HG02884 (cell line): ENCODE results near the gene CD247.

Source experiments
- ATAC-seq: cut with Tn5 transposase; IDR thresholded peaks from one replicate; pipeline ENCODE4 v1.9.1; 2021; ENCODE audit warnings: mild to moderate bottlenecking, moderate library complexity; ENCODE audit not compliant: unreplicated experiment

Gene CD247

DNA sequence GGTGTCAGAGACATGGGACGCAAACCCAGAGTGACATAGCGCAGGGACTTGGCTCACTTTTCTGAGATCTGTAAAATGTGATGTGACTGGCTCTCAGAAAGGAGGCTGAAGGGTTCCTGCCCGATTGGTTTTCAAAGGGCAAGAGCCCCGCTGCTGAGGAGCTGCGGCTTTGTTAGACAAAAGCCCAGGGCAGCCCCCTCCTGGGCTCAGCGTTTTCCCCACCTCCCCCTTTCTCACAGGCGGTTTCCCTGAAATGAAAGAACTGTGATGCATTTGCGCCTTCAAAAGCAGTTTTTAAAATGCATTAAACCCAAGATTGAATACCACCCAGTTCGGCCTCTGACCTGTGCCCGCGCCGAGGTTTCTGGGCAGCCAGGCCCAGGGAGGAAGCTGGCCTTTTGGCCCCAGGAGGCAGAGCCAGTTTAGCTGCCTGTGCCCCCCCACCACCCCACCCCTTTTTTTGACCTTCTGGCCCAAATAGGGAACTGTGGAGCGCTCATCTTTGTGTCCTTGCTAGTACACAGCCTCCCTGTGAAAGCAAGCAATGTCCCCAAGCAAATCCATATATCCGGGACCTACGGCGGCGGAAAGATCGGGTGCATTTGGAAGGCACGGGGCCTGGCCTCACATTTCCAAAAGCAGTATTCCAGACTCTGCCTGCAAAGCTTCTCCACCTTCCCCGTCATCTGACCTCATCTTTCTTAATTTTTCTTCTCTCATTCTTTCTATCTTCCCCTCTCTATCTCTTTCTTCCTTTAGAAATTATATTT, 28.6 kb downstream of the CD247 start:
- ATAC-seq, result no peak

DNA sequence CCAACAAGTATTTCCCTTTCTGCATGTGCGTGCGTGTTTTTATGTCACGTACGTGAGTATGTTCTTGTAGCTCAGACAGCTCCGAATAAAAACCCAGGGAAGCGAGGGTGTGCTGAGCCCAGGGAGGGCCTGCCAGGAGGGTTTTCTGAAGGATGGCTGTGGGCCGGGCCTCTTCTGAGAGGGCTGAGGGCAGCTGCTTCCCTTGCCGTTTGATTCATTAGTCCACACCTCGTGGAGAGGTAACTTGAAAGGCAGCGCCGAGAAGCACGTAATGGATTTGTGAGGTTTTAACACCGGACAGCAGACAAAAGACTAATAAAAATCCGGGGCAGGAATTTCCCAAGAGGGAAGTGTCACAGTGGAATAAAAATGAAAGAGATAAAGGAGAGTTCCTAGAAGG, 29.5 kb downstream of the CD247 start:
- ATAC-seq, result no peak

DNA sequence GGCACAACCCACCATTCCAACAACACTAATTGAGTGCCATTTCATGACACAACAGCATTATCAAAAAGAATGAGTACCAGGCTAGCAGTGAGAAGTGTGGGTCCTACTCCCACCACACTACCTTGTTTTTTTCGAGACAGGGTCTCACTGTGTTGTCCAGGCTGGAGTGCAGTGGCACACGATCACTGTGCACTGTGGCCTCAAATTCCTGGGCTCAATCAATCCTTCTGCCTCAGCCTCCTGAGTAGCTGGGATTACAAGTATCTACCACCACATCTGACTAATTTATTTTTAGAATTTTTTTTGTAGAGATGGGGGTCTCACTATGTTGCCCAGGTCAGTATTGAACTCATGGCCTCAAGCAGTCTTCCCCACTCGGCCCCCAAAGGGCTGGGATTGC, 30.7 kb downstream of the CD247 start:
- no peak for ATAC-seq

DNA sequence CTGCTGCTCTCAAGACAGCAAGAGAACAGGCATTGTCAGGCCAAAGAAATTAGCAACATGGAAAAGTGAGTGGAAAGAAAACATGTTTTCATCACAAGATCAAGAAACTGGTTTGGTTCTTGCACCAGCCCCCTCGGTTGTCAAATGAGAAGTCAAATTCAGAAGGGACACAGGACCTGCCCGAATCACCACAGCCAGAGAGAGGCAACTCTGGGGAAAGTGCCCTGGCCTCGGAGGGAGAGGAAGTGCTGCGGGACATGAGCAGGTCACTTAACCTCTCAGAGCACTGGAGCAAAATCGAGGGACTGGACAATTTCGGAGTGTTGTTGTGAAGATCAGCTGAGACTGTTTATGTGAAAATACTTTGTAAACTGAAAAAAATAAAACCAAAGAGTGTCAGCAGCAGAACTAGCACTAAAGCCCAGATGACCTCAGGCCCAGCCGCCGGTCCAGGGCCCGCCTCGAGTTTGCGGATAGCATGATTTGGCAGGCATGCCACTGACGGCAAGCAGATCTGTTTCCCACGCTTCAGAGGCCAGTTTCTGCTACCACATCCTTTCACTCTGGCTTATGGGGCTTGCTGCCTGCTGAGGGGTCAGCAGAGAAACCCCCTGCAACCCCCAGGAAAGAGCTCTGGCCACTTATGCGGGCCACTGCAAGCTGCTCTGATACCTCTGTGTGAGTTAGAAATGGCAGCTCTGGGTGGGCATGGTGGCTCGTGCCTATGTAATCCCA, 32.1 kb downstream of the CD247 start:
- no peak for ATAC-seq

DNA sequence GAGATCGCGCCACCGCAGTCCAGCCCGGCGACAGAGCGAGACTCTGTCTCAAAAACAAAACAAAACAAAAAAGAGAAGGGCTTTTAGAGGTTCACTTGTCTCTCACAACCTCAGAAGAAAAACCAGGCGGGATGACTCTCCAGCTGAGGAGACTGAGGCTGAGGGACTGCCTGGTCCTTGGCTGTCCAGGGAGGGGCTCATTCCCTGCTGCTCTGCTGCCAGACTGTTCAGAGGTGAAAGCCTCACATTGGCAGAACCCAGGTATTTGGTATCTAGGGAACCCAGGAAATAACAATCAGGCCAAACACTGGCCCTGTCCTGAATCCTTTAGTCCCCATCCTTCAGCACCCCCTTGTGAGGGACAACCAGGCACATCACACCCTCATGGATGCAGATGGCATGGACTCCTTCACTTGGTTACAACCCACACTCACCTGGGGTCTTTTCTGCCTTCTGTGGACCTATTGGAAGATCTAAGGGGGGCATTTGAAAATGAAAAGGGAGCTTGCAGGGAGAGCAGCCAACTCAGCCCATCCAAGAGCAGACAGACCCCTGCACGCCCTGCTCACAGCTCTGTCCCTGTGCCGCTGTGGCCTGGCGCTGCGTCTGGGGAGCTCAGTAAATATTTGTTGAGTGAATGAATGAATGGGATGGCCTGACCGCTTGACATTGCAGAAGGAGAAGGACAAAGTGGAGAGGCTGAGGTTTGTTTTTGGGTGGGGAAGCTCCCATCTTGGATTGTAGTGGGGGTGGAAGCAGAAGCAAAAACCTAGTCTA, 33.4 kb downstream of the CD247 start:
- ATAC-seq, result no peak

DNA sequence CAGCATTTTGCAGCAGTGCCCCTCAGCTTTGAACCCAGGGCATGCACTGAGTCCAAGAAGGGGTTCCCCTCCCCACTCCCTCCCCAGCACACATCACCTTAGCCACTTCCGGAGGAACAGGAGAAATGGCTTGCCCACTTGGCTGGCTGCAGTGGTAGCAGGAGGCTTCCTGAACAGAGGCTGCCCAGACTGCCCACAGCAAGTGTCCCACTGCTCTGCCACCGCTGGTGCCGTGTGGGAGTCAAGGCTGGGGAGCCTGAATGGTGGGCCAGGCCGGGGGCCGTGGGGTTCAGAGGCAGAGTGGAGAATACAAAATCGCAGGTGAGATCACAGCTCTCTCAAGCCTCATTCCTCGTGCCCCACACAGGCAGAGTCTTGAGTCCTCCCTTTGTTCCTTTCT, 34.5 kb downstream of the CD247 start:
- ATAC-seq, result no peak

DNA sequence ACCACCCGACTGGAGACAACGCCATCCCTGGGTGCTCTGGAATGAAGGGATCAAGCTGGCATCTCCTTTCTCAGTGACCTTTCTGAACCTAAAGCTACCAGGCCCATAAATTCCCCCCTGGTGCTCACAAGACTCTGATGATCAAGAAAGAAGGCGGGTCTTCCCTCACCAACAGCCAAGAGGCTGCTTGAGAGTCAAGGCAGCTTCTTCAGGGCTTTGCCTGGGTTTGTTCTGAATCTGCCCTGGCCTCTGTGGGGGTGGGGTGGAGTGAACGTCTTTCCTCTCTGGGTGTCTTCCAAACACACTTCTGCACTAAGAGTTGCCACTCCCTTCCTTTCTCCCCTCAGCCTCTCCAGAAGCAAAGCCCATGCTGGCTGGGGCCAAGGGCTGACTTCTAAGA, 36.1 kb downstream of the CD247 start:
- ATAC-seq, result no peak

DNA sequence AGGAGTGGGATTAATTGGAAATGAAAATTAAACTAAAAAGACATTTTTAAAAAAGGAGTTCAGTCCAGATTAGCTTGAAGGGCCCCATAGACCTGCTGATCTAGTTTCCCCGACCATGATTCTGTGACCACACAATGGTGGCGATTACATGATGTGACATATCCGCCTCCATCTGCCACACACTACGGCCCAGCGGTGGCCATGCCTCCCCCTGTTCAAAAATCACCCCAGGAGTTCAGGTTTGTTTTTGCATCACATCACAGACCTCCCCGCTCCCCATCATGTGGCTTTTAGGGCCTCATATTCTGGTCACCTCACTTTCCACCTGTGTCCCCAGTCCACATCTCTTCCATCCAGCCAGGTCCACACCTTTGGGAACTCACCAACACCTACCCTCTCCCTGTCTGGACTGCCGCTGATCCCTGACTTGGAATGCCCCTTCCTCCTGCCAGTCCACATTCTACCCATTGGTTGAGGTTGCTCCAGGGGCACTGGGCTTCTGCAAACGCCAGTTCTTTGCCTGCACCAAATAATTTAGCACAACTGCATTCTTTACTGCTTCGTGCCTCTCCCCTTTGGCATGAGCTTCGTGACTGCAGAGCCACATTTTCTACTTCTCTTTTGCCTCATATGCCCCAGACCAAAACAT, 38.9 kb downstream of the CD247 start:
- ATAC-seq, result no peak

DNA sequence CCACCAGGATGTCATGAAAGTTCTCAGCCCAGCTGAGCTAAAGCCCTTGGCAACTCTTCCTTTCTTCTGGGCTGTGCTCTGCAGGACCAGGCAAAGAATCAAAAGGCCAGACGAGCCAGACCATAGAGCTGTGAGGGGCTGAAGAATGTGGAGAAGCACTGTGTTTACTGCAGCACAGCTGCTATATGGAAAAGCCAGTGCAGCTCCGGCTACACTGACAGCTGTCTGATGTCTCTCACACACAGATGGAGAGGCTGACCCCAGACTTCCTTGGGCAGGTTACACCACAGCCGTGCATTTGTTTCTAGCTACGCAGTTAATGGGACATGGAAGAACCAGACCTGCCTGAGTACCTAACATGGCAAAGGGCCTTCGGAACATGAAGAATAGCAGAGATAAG, 40.3 kb downstream of the CD247 start:
- ATAC-seq, result no peak

DNA sequence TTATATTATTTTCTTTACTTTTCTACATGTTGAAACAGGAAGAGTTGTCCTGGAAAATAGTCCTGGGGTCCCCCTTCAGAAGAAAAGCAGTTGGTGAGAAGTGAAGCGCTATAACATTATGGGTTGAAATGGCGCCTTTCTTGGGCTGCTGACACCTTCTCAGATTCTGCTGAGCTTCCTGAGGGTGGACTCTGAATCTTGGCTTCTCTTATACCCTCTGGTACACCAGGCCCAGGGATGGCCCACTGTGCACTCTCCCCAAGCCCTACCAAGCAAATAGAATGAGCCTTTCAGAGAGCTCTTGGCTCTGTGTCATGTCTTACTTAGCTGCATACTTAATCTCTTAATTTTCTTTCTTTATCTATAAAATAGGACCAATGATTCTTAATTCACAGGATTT, 42.3 kb downstream of the CD247 start:
- ATAC-seq, result no peak

DNA sequence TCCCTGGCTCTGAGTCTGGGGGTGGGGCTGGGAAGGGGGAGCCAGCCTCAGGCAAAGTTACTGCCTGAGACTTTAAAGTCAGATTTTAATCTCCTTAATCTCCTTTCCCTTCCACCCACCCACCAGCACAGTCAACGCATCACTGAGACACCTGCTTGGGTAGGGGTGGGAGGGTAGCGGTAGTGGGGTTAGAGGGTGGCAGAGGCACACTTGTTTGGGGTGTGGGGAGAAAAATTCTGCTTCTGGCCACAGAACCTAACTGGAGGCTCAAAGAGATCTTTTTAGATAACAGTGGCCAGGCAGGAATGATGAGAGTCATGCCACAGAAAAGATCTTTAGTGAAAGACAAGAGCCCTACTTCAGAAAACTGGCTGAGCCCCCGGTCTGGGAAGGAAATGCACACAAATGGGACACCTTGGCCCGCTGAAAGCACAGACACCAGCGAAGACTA, 44.1 kb downstream of the CD247 start:
- ATAC-seq, result no peak

DNA sequence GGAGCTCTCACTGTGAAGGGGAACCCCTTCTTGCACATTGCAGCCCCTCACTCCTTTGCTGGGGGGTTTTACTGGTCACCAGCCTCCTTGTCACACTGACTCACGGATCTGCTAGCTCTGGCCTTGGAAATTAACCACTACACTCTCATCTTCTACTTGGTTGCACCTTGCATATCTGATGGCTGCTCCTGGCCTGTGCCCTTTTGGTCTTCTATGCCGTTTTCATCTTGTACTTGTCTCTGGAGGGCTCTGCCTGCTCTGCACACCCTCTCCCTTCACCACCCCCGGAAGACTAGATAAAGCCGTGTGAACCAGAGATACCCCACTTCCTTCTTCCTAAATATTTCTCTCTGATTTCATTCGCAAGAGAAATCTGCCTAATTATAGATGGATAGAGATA, 44.6 kb downstream of the CD247 start:
- ATAC-seq, result no peak

DNA sequence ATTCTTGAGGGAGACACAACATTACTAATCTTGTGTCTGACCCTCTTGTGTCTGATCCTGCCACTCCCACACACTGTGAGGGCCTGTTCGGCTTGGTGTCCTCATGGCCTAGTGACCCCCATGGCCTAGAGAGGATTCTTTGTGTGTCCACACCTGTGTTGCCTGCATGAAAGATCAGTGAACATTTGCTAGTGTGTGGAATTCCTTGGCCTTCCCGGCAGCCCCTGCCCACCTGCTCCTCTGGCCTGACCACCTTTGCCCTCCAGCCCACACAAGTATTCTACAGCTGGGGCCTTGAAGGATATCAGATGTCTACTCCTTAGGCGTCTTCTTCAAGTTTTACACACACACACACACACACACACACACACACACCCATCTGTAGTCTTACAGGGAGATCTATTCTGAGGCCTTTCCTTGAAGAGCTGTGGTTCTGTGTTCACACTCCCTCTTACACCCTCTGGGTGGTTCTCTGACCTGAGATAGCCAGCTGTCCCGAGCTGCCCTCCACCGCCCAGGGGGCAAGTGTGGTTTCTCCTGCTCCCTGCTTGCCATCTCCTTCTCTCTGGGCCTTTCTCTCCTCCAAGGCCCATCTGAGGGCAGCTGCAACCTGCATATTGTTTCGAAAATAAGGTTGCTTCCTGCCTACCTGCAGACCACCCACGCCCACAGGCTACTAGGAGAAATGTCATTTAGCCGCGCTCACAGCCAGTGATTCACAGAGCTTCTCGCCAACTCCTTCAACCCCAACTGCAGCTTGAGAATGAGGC, 45.4 kb downstream of the CD247 start:
- no peak for ATAC-seq

DNA sequence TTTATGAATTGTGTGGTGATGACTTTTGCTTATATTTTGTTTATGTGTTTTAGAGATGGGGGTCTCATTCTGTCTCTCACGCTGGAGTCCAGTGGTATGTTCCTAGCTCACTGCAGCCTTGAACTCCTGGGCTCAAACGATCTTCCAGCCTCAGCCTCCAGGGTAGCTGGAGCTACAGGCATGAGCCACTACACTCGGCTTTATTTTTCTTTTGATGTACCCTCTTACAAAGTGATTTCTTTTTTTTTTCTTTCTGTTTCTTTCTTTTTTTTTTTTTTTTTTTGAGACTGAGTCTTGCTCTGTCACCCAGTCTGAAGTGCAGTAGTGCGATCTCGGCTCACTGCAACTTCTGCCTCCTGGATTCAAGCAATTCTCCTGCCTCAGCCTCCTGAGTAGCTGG, 46.8 kb downstream of the CD247 start:
- no peak for ATAC-seq

DNA sequence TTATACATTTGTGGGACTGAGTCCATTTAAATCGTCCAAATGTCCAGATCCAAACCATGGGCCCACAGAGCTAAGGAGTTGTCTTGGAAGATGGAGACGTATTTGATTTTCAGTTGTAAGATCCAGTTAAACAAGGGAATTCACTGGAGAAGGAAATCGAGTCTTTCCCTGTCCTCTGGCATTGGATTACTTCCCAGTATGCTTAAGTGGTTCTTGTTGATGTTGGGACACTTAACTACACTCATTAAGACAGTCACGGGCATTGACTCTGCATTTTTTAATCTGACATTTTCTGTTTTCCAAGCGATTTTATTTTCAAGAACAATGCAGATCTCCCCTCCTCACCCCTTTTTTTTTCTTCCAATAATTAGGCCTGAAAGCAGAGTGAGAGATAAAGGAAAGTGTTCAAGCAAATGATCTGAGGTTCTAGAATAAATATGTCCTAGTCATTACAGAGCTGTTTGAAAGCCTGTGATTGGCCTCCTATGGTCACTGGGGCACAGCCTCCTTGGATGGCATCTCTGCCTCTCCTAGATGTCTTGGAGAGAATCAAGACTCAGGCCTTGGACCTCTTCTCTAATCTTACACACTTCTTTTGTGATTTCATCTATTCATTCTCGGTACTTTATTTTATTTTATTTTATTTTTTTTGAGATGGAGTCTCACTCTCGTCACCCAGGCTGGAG, 48.9 kb downstream of the CD247 start:
- ATAC-seq, result no peak

DNA sequence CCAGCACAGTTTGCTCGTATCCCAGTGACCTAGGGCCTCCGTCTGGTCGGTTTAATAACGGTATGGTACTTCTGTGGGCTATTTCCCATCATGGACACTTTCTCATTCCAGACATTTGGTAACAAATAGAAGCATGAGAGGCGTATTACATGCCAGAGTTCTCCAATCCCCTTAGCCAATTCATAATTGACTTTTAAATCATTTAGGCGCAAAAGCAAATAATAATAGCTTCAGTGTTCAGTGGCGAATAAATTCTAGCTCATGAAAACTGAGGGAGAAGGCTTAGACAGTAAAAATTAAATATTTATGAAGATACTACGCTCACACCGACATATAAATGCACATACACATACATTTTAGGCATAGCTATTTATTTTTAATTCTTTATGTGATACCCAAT, 50.6 kb downstream of the CD247 start:
- ATAC-seq, result no peak

DNA sequence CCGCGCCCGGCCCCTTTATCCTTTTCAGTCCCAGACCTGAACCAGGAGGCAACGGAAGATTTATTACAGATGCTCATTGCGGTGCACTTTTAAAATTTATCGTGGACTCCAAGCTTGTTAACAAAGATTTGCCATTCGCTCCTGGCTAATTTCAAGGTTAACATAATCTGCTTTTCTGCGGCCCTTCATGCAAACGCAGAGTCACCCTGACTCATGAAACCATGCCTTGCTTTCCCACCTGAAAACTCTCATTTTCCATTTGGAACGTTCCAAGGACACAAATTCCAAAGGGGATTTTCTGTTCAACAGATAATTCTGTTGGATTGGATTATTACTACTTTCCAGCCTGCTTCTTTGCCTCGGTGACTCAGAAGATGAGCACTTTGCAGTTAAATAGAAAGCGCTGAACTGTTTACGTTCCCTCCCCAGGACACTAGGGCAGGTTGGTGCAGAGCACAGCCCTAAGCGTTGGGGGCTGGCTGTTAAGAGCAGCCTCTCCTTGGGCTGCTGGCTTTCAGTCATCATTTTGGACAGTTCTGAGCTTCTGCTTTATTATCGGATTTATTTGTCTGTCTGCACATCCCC, 51.1 kb downstream of the CD247 start:
- ATAC-seq, result no peak

DNA sequence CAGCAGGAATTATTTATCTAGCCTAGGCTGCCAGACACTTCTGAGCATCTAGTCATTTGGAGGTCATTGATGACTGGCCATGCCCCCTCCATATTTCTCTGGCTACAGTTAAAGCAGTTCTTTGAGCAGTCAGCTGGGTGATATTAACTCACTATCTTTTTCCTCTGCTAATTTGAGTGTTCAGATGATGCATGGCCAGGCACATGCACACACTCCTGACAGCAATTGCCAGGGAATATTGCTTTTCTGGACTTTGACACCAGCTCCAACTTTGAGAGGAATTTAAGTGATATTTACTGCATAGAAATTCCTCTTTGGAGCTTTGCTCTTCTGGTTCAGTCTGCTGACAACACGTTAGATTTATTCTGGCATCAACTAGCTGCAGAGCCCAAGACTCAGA, 52.6 kb downstream of the CD247 start:
- ATAC-seq, result no peak

DNA sequence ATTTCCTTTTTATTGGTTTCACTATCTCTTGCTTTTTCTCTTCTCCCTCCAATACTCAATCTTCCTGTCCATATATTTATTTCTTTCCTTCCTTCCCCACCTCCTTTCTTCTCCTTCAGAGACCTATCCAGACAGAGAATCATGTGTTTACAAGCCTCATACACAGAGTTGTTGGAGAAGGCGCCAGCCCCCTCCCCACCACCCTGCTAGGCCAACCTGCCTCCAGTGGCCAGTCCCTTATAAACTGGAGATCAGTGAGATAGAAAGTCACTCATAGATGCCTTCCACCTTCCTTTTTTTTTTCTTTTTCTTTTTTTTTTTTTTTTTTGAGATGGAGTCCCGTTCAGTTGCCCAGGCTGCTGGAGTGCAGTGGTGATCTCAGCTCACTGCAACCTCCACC, 53.3 kb downstream of the CD247 start:
- no peak for ATAC-seq
